HCT116 (cell line): ENCODE data around the gene KANSL1. TPM values are rescaled to one million over a fixed set of nuclear protein-coding genes. Genes with fewer than 3 reads are reported as not detected.

Experiments
- ATAC-seq: fragments of 200-7000 bp; cut with Tn5 transposase; 2 replicates; pipeline ENCODE4 v1.9.1; 2020; ENCODE audit warnings: mild to moderate bottlenecking, moderate library complexity
- BruUV-seq: library from RNA; stranded (reverse); fragments of 400-500 nt; replicated peaks from 2 replicates; lab custom pipeline; 2021; lab: Mats Ljungman, UMichigan
- CTCF ChIA-PET: fragments of 300-600 bp; sonication (Branson Sonifier 250); formaldehyde crosslinking; loops from one replicate; lab custom pipeline; 2021; ENCODE audit warnings: antibody characterized with exemption; lab: Charles Lee
- POLR2A ChIA-PET: fragments of 300-600, 350-600 bp; sonication (Branson Sonifier 250); formaldehyde crosslinking; loops from one replicate; lab custom pipeline; 2021; ENCODE audit warnings: antibody characterized with exemption; lab: Charles Lee
- RAD21 ChIA-PET, 2 experiments: fragments of 300-600 bp; sonication (Branson Sonifier 250); formaldehyde crosslinking; loops; one replicate each; lab custom pipeline; 2023; ENCODE audit warnings: low total read pairs in 2 of 2; ENCODE audit not compliant: uncharacterized antibody in 2 of 2, unreplicated experiment in 2 of 2, low non-redundant PET in 1 of 2; lab: Charles Lee
- DNase-seq: peaks from one replicate; pipeline ENCODE4 v3.0.0-alpha.2; 2010; ENCODE audit warnings: low read depth, low spot score
- H2AFZ ChIP-seq: fragments of 200-600 bp; shearing (Covaris generic), sonication (generic); 2 replicates; pipeline ENCODE4 v1.6.1; 2017; ENCODE audit warnings: low read depth, mixed run types, mixed read lengths, antibody characterized with exemption, low read length; ENCODE audit not compliant: poor library complexity, severe bottlenecking
- H3K27ac ChIP-seq: 2 replicates; pipeline ENCODE4 v1.5.1; 2012; ENCODE audit warnings: low read depth, low read length
- H3K27me3 ChIP-seq: fragments of 200-600 bp; sonication (generic); 2 replicates; pipeline ENCODE4 v1.6.1; 2016; ENCODE audit warnings: mixed run types, low read length, mixed read lengths; ENCODE audit not compliant: insufficient read depth
- H3K36me3 ChIP-seq, 2 experiments: fragments of 200-500 bp in 1 of 2; fragments of 200-600 bp in 1 of 2; sonication (Bioruptor generic) in 1 of 2; sonication (generic) in 1 of 2; 2 replicates each; pipeline versions ENCODE4 v1.5.1 to v1.6.1; 2014 to 2016; ENCODE audit warnings: low read length in 2 of 2, inconsistent platforms in 1 of 2, mixed read lengths in 1 of 2, mixed run types in 1 of 2; ENCODE audit not compliant: insufficient read depth in 2 of 2, control insufficient read depth in 1 of 2
- H3K4me1 ChIP-seq, 2 experiments: fragments of 200-600 bp in 1 of 2; sonication (generic) in 1 of 2; 2 replicates each; pipeline versions ENCODE4 v1.5.1 to v1.6.1; 2012 to 2017; ENCODE audit warnings: low read length in 2 of 2, inconsistent platforms in 1 of 2, mild to moderate bottlenecking in 1 of 2, mixed read lengths in 1 of 2, mixed run types in 1 of 2, moderate library complexity in 1 of 2; ENCODE audit not compliant: insufficient read depth in 2 of 2, control insufficient read depth in 1 of 2
- H3K4me2 ChIP-seq: fragments of 200-600 bp; sonication (generic); 2 replicates; pipeline ENCODE4 v1.6.1; 2017; ENCODE audit warnings: mixed run types, low read length, mixed read lengths
- H3K4me3 ChIP-seq, 2 experiments: fragments of 200-600 bp in 1 of 2; sonication (generic) in 1 of 2; replicated peaks in 1 of 2; 2 replicates each; pipeline ENCODE4 v1.5.1; 2011 to 2016; ENCODE audit warnings: low read length in 2 of 2, control low read depth in 1 of 2, low read depth in 1 of 2, mild to moderate bottlenecking in 1 of 2, mixed read lengths in 1 of 2, mixed run types in 1 of 2
- H3K79me2 ChIP-seq: fragments of 200-600 bp; sonication (generic); 2 replicates; pipeline ENCODE4 v1.6.1; 2017; ENCODE audit warnings: mild to moderate bottlenecking, mixed run types, low read length, moderate library complexity, mixed read lengths; ENCODE audit not compliant: insufficient read depth
- H3K9ac ChIP-seq: fragments of 200-600 bp; sonication (generic); 2 replicates; pipeline ENCODE4 v1.6.1; 2016; ENCODE audit warnings: low read length, mixed read lengths
- H3K9me2 ChIP-seq: fragments of 200-600 bp; sonication (generic), shearing (Covaris generic); 2 replicates; pipeline ENCODE4 v1.6.1; 2017; ENCODE audit warnings: mixed run types, mild to moderate bottlenecking, moderate library complexity; ENCODE audit not compliant: insufficient read depth
- H3K9me3 ChIP-seq, 2 experiments: fragments of 200-500 bp in 1 of 2; fragments of 200-600 bp in 1 of 2; sonication (Bioruptor generic) in 1 of 2; sonication (generic) in 1 of 2; 2 replicates each; pipeline ENCODE4 v1.6.1; 2014 to 2017; ENCODE audit warnings: low read length in 2 of 2, mixed read lengths in 2 of 2, inconsistent platforms in 1 of 2, low read depth in 1 of 2, mild to moderate bottlenecking in 1 of 2, mixed run types in 1 of 2, moderate library complexity in 1 of 2; ENCODE audit not compliant: control insufficient read depth in 1 of 2, insufficient read depth in 1 of 2
- H4K20me1 ChIP-seq: fragments of 200-600 bp; sonication (generic), shearing (Covaris generic); 2 replicates; pipeline ENCODE4 v1.6.1; 2017; ENCODE audit warnings: mixed run types, mild to moderate bottlenecking, moderate library complexity; ENCODE audit not compliant: insufficient read depth
- CBX3 ChIP-seq: IDR thresholded peaks from 2 replicates; pipeline ENCODE4 v1.6.1; 2012; ENCODE audit warnings: low read depth
- CEBPB ChIP-seq: IDR thresholded peaks from 2 replicates; pipeline ENCODE4 v1.6.1; 2012; ENCODE audit warnings: low read depth
- EGR1 ChIP-seq: IDR thresholded peaks from 2 replicates; pipeline ENCODE4 v1.6.1; 2012; ENCODE audit warnings: low read depth
- ELF1 ChIP-seq: IDR thresholded peaks from 2 replicates; pipeline ENCODE4 v1.6.1; 2012; ENCODE audit warnings: low read depth, borderline replicate concordance
- EZH2 ChIP-seq: fragments of 200-600 bp; sonication (generic); IDR thresholded peaks from 2 replicates; pipeline ENCODE4 v1.6.1; 2017; ENCODE audit warnings: antibody characterized with exemption, mixed run types
- FOSL1 ChIP-seq: IDR thresholded peaks from 2 replicates; pipeline ENCODE4 v1.6.1; 2012; ENCODE audit warnings: low read depth
- JUND ChIP-seq: IDR thresholded peaks from 2 replicates; pipeline ENCODE4 v1.6.1; 2012
- POLR2AphosphoS5 ChIP-seq: IDR thresholded peaks from 2 replicates; pipeline ENCODE4 v1.6.1; 2011; ENCODE audit warnings: mild to moderate bottlenecking, low read depth, low read length, moderate library complexity
- RAD21 ChIP-seq: IDR thresholded peaks from 2 replicates; pipeline ENCODE4 v1.6.1; 2012; ENCODE audit warnings: low read depth, mild to moderate bottlenecking
- SP1 ChIP-seq: IDR thresholded peaks from 2 replicates; pipeline ENCODE4 v1.6.1; 2012; ENCODE audit warnings: low read depth
- TCF7L2 ChIP-seq: IDR thresholded peaks from 2 replicates; pipeline ENCODE4 v1.7.0; 2011; ENCODE audit warnings: borderline replicate concordance, inconsistent platforms; ENCODE audit not compliant: insufficient read depth, insufficient read length; ENCODE audit errors: extremely low read depth
- YY1 ChIP-seq: IDR thresholded peaks from 2 replicates; pipeline ENCODE4 v1.6.1; 2011; ENCODE audit warnings: low read length, low read depth, moderate library complexity, mild to moderate bottlenecking; ENCODE audit not compliant: insufficient replicate concordance; ENCODE audit errors: extremely low read depth
- ZNF274 ChIP-seq: fragments of 200-500 bp; sonication (Bioruptor generic); IDR thresholded peaks from 2 replicates; pipeline ENCODE4 v1.6.1; 2014; ENCODE audit warnings: mild to moderate bottlenecking, low read depth, low read length, inconsistent platforms
- intact Hi-C: fragments of 100-400 bp; cut with micrococcal nuclease; formaldehyde crosslinking; loops from 2 replicates; pipeline ENCODE4 v1.10.0; 2022
- total RNA-seq: library from RNA; stranded (reverse); gene quantifications from one replicate; pipeline ENCODE4 v1.2.1, GENCODE V29; 2021; ENCODE audit not compliant: unreplicated experiment

The KANSL1 gene
- total RNA-seq, 1 experiment from 2014 or later: 77.5 TPM

DNA sequence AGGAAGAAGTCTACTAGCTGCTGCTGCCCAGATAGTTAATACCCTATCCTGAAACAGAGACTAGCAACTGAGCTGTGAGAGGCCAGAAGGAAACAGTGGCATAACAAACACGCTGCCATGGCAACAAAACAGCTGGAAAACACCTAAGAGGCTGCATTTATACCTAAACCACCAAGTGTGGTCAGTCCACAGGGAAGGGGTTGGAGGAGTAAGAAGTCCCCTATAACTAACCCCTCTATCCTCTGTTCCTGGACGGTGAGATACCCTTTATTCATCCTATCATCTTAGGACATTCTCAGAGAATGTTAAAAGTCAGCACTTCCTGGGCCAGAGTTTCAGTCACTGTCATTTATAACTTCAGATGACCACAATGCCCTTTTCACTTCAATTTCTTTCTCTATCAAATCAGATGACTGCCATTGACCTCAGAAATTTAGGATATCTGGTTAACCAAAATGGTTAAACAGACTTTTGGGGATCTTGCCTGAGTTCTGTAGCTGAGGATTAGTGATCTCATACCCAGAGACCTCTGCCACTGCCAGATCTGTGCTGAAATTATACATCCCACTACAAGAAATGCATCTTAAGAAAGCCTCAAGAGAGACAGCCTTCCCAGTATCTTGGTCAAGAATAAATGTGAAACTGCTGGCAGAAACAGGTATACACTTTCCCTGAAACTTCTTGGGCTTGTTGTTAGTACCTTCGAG is 158.0 kb downstream of the KANSL1 start:
- H3K36me3 ChIP-seq: peaks cover 81% of the 10 kb centered on the region in 2 experiments

GRCh38 chr17:46033392-46033791 is 159.8 kb downstream of the KANSL1 start:
- Histone ChIP-seq H3K4me1 (no peaks in the 10 kb centered on the region), H3K36me3 (peaks cover 66 to 71% of the 10 kb centered on the region in 2 experiments), H3K79me2 (no peaks in the 10 kb centered on the region), H3K9ac (no peak overlapping the region), H2AFZ (no peak overlapping the region), H4K20me1 (no peaks in the 10 kb centered on the region; the same call in 1 of the 2 replicates), H3K4me3 (no peak overlapping the region), H3K9me3 (no peaks in the 10 kb centered on the region), H3K27ac (no peak overlapping the region), H3K4me2 (no peak overlapping the region), H3K9me2 (no peaks in the 10 kb centered on the region), H3K27me3 (no peaks in the 10 kb centered on the region)
- TF ChIP-seq POLR2AphosphoS5 (no peak), EZH2 (no peak), RAD21 (no peak), CBX3 (no peak), SP1 (no peak), ELF1 (no peak), EGR1 (no peak)
- DNase-seq: no peak
- ChIA-PET RAD21 (no interaction called here), POLR2A (interaction anchor here (0.8 kb wide), 1 partner anchor 18 kb away, joined by 3 read pairs; no protein-coding TSS in a partner anchor), CTCF (interaction anchor here (5.5 kb wide), 1 partner anchor 11 kb away, joined by 28 read pairs; no protein-coding TSS in a partner anchor)
- no TSS peak for BruUV-seq
- intact Hi-C loops: no loop called here
- ATAC-seq: no peak

More for the DNA sequence above, 158.0 kb downstream of the KANSL1 start:
- H3K4me3 ChIP-seq: no peak overlapping the region
- ChIA-PET RAD21 (no interaction called here), POLR2A (no interaction called here), CTCF (interaction anchor here (0.7 to 5.5 kb wide), 2 partner anchors 10 to 830 kb away, joined by 3 to 28 read pairs; no protein-coding TSS in a partner anchor)
- no peaks in the 10 kb centered on the region for H3K27me3 ChIP-seq
- no peaks in the 10 kb centered on the region for H3K9me3 ChIP-seq
- no peak overlapping the region for H2AFZ ChIP-seq
- BruUV-seq: no TSS peak
- intact Hi-C loops: no loop called here
- no peak overlapping the region for H3K4me2 ChIP-seq
- ATAC-seq: no peak
- no peak for TF ChIP-seq FOSL1
- TF ChIP-seq EGR1: no peak
- no peak for TF ChIP-seq JUND
- no peak for TF ChIP-seq YY1
- no peak for TF ChIP-seq ZNF274
- no peak for TF ChIP-seq ELF1
- no peak for TF ChIP-seq CBX3
- TF ChIP-seq TCF7L2: no peak
- no peak for TF ChIP-seq CEBPB
- no peaks in the 10 kb centered on the region for H3K79me2 ChIP-seq
- H4K20me1 ChIP-seq: peaks cover 6% of the 10 kb centered on the region; the same call in 1 of the 2 replicates
- no peak overlapping the region for H3K9ac ChIP-seq
- DNase-seq: no peak
- H3K27ac ChIP-seq: no peak overlapping the region
- no peaks in the 10 kb centered on the region for H3K4me1 ChIP-seq
- no peaks in the 10 kb centered on the region for H3K9me2 ChIP-seq
